Astrocyte (in vitro differentiated cells and primary cell): ENCODE measurements around the gene ACOT4. TPM values are rescaled to one million over a fixed set of nuclear protein-coding genes. Genes with fewer than 3 reads are reported as not detected.
A peak's percentile ranks its signal among the peaks of the same experiment; 100 is the strongest.

ENCODE experiments used
- DNase-seq: peaks from one replicate; pipeline ENCODE4 v3.0.0-alpha.2; 2010; ENCODE audit warnings: low read depth
- FAIRE-seq: peaks from 2 replicates; lab custom pipeline; 2011; peaks lifted over from hg19 to GRCh38; lab: Jason Lieb, UNC
- H2AFZ ChIP-seq: 2 replicates; pipeline ENCODE4 v1.6.0; 2012; ENCODE audit warnings: low read depth, low read length, inconsistent platforms
- H3K27ac ChIP-seq: 2 replicates; pipeline ENCODE4 v1.5.1; 2011; ENCODE audit warnings: low read depth, low read length, inconsistent platforms
- H3K27me3 ChIP-seq: 2 replicates; pipeline ENCODE4 v1.6.0; 2011; ENCODE audit warnings: low read length, inconsistent platforms; ENCODE audit not compliant: insufficient read depth
- H3K36me3 ChIP-seq: 2 replicates; pipeline ENCODE4 v1.5.1; 2011; ENCODE audit warnings: low read length, inconsistent platforms; ENCODE audit not compliant: insufficient read depth
- H3K4me1 ChIP-seq: 2 replicates; pipeline ENCODE4 v1.5.1; 2011; ENCODE audit warnings: low read length, inconsistent platforms; ENCODE audit not compliant: insufficient read depth
- H3K4me2 ChIP-seq: 2 replicates; pipeline ENCODE4 v1.6.0; 2012; ENCODE audit warnings: low read length, inconsistent platforms
- H3K4me3 ChIP-seq: 2 replicates; pipeline ENCODE4 v1.5.1; 2011; ENCODE audit warnings: low read depth, mild to moderate bottlenecking, low read length, inconsistent platforms; ENCODE audit not compliant: insufficient read depth
- H3K79me2 ChIP-seq: 2 replicates; pipeline ENCODE4 v1.6.0; 2012; ENCODE audit warnings: mild to moderate bottlenecking, low read length, inconsistent platforms; ENCODE audit not compliant: insufficient read depth
- H3K9ac ChIP-seq: 2 replicates; pipeline ENCODE4 v1.6.0; 2012; ENCODE audit warnings: mild to moderate bottlenecking, low read length, inconsistent platforms
- H3K9me3 ChIP-seq: 2 replicates; pipeline ENCODE4 v1.5.1; 2012; ENCODE audit warnings: low read depth, mild to moderate bottlenecking, low read length, inconsistent platforms; ENCODE audit not compliant: insufficient read depth
- H4K20me1 ChIP-seq: 2 replicates; pipeline ENCODE4 v1.6.0; 2012; ENCODE audit warnings: low read length, inconsistent platforms; ENCODE audit not compliant: insufficient read depth
- H3K27ac Mint-ChIP-seq: one replicate; pipeline ENCODE4 v1.8.0; 2021; ENCODE audit warnings: mild to moderate bottlenecking, mixed read lengths; ENCODE audit not compliant: unreplicated experiment
- H3K27me3 Mint-ChIP-seq: one replicate; pipeline ENCODE4 v1.8.0; 2021; ENCODE audit warnings: low read depth, mixed read lengths; ENCODE audit not compliant: unreplicated experiment
- H3K36me3 Mint-ChIP-seq: one replicate; pipeline ENCODE4 v1.8.0; 2021; ENCODE audit warnings: low read depth, mixed read lengths; ENCODE audit not compliant: unreplicated experiment
- H3K4me1 Mint-ChIP-seq: one replicate; pipeline ENCODE4 v1.8.0; 2021; ENCODE audit warnings: low read depth, mixed read lengths; ENCODE audit not compliant: unreplicated experiment
- H3K4me3 Mint-ChIP-seq: one replicate; pipeline ENCODE4 v1.8.0; 2021; ENCODE audit warnings: mild to moderate bottlenecking, moderate library complexity, mixed read lengths; ENCODE audit not compliant: unreplicated experiment
- H3K9me3 Mint-ChIP-seq: one replicate; pipeline ENCODE4 v1.8.0; 2021; ENCODE audit warnings: mild to moderate bottlenecking, mixed read lengths; ENCODE audit not compliant: unreplicated experiment
- EZH2 ChIP-seq: IDR thresholded peaks from 2 replicates; pipeline ENCODE4 v1.6.1; 2012; ENCODE audit warnings: mild to moderate bottlenecking, low read length, inconsistent platforms; ENCODE audit not compliant: insufficient read depth
- total RNA-seq: library from RNA; stranded (reverse); gene quantifications from 2 replicates; pipeline ENCODE4 v1.2.1, GENCODE V29; 2021
- TF ChIP-seq, protein P1 (sequence below): IDR thresholded peaks from 2 replicates; pipeline ENCODE4 v1.5.1; 2011; ENCODE audit warnings: low read depth, mild to moderate bottlenecking, inconsistent platforms, low read length, moderate library complexity; ENCODE audit not compliant: insufficient read depth

The ACOT4 gene
- total RNA-seq, 1 donor from 2014 or later: 0.14 TPM

DNA sequence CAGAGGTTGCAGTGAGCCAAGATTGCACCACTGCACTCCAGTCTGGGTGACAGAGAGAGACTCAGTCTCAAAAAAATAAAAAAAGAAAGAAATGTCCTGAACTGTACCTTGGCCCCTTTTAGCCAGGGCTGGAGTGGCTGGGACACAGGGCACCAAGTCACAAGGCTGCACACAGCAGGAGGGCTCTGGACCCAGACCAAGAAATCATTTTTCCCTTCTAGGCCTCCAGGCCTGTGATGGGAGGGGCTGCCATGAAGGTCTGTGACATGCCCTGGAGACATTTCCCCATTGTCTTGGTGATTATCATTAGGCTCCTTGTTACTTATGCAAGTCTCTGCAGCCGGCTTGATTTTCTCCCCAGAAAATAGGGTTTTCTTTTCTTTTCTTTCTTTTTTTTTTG, 15.6 kb downstream of the ACOT4 start:
- Histone ChIP-seq H2AFZ (no peak overlapping the region), H3K9ac (no peak overlapping the region), H3K9me3 (no peaks in the 10 kb centered on the region), H3K36me3 (no peaks in the 10 kb centered on the region), H3K4me3 (no peak overlapping the region), H3K4me2 (no peak overlapping the region), H3K27me3 (no peaks in the 10 kb centered on the region), H3K4me1 (no peaks in the 10 kb centered on the region), H3K27ac (no peak overlapping the region), H3K79me2 (no peaks in the 10 kb centered on the region), H4K20me1 (no peaks in the 10 kb centered on the region)
- Mint-ChIP-seq H3K4me3 (no peak overlapping the region), H3K27ac (no peak overlapping the region), H3K36me3 (peaks cover 5% of the 10 kb centered on the region), H3K9me3 (peaks cover 2% of the 10 kb centered on the region), H3K27me3 (peaks cover 9% of the 10 kb centered on the region), H3K4me1 (peaks cover 1% of the 10 kb centered on the region)
- no peak for FAIRE-seq
- TF ChIP-seq, protein P1, sequence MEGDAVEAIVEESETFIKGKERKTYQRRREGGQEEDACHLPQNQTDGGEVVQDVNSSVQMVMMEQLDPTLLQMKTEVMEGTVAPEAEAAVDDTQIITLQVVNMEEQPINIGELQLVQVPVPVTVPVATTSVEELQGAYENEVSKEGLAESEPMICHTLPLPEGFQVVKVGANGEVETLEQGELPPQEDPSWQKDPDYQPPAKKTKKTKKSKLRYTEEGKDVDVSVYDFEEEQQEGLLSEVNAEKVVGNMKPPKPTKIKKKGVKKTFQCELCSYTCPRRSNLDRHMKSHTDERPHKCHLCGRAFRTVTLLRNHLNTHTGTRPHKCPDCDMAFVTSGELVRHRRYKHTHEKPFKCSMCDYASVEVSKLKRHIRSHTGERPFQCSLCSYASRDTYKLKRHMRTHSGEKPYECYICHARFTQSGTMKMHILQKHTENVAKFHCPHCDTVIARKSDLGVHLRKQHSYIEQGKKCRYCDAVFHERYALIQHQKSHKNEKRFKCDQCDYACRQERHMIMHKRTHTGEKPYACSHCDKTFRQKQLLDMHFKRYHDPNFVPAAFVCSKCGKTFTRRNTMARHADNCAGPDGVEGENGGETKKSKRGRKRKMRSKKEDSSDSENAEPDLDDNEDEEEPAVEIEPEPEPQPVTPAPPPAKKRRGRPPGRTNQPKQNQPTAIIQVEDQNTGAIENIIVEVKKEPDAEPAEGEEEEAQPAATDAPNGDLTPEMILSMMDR: no peak
- TF ChIP-seq EZH2: no peak
- DNase-seq: no peak

GRCh38 chr14:73610687-73611086, 19.0 kb downstream of the ACOT4 start:
- Histone ChIP-seq H3K27ac (no peak overlapping the region), H3K9ac (no peak overlapping the region), H3K36me3 (no peaks in the 10 kb centered on the region), H2AFZ (no peak overlapping the region), H3K4me1 (no peaks in the 10 kb centered on the region), H3K4me3 (no peak overlapping the region), H3K9me3 (no peaks in the 10 kb centered on the region), H3K27me3 (no peaks in the 10 kb centered on the region), H3K4me2 (no peak overlapping the region), H4K20me1 (no peaks in the 10 kb centered on the region), H3K79me2 (no peaks in the 10 kb centered on the region)
- H3K27me3 Mint-ChIP-seq: peaks cover 9% of the 10 kb centered on the region
- TF ChIP-seq, protein P1: no peak
- TF ChIP-seq EZH2: no peak
- peaks cover 1% of the 10 kb centered on the region for H3K4me1 Mint-ChIP-seq
- peaks cover 2% of the 10 kb centered on the region for H3K9me3 Mint-ChIP-seq
- H3K27ac Mint-ChIP-seq: no peak overlapping the region
- FAIRE-seq (no peak), DNase-seq (no peak)
- H3K4me3 Mint-ChIP-seq: peak overlapping the region; percentile 14
- H3K36me3 Mint-ChIP-seq: peaks cover 3% of the 10 kb centered on the region

DNA sequence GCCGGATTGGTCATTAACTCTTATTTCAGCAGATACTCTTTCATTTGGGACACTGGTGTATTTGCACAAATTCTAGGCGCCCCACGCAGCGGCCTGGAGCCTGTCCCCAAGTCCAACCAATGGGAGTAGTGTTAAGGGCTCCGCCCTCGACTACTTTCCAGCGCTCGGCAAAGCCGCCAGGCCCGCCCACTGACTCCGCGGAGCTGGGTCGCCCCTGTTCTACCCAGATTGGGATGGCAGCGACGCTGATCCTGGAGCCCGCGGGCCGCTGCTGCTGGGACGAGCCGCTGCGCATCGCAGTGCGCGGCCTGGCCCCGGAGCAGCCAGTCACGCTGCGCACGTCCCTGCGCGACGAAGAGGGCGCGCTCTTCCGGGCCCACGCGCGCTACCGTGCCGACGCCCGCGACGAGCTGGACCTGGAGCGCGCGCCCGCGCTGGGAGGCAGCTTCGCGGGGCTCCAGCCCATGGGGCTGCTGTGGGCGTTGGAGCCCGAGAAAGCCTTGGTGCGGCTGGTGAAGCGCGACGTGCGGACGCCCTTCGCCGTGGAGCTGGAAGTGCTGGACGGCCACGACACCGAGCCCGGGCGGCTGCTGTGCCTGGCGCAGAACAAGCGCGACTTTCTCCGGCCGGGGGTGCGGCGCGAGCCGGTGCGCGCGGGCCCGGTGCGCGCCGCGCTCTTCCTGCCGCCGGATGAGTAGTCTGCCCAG, 20.8 kb downstream of the ACOT4 start, which contains the start of gene ACOT6:
ACOT6 (plus strand) TSS at position 179 of the 707 bp plus-strand sequence; CDS start at position 234, 55 bp downstream.
- Histone ChIP-seq H3K9ac (peak within 1 kb of the TSS; percentile 61), H2AFZ (peak within 1 kb of the TSS; percentile 96), H3K27me3 (no peaks in the 10 kb centered on the region), H3K4me2 (peak within 1 kb of the TSS; percentile 90), H3K79me2 (no peaks in the 10 kb centered on the region), H3K36me3 (no peaks in the 10 kb centered on the region), H3K4me3 (peak within 1 kb of the TSS; percentile 66), H3K9me3 (no peaks in the 10 kb centered on the region), H3K4me1 (no peaks in the 10 kb centered on the region), H4K20me1 (no peaks in the 10 kb centered on the region), H3K27ac (peak within 1 kb of the TSS; percentile 26)
- FAIRE-seq (no peak), DNase-seq (peak; percentile 69)
- TF ChIP-seq EZH2: no peak
- TF ChIP-seq, protein P1: no peak
- Mint-ChIP-seq H3K27me3 (peaks cover 9% of the 10 kb centered on the region), H3K27ac (peak within 1 kb of the TSS; percentile 50), H3K9me3 (peaks cover 2% of the 10 kb centered on the region), H3K4me3 (peak within 1 kb of the TSS; percentile 86), H3K4me1 (peaks cover 1% of the 10 kb centered on the region), H3K36me3 (peaks cover 3% of the 10 kb centered on the region)
